GM11168 (cell line): ENCODE data around the gene MSRB1.

Source experiments
- in situ Hi-C: fragments of 300-500 bp; cut with MboI; formaldehyde crosslinking; loops from one replicate; pipeline ENCODE4 v1.12.0; 2022; ENCODE audit warnings: low sequenced_read_pairs; ENCODE audit not compliant: unreplicated experiment

The MSRB1 gene

GRCh38 chr16:1919327-1919998, 23.5 kb downstream of the MSRB1 start:
- in situ Hi-C loops = no loop called here

GRCh38 chr16:1918351-1919326, 24.4 kb downstream of the MSRB1 start, which contains the start of gene HS3ST6:
TSS of gene HS3ST6 (minus strand) at chr16:1918415. CDS start at chr16:1918323, 92 bp downstream.
- in situ Hi-C loops = no loop called here

GRCh38 chr16:1917665-1918350, 25.2 kb downstream of the MSRB1 start:
- in situ Hi-C loops = no loop called here

- in situ Hi-C loops = no loop called here
Measured at GRCh38 chr16:1917056-1917664, 25.8 kb downstream of the MSRB1 start.

GRCh38 chr16:1916640-1916990, 26.4 kb downstream of the MSRB1 start:
- in situ Hi-C loops = no loop called here

GRCh38 chr16:1915732-1916639, 27.0 kb downstream of the MSRB1 start:
- in situ Hi-C loops = no loop called here

GRCh38 chr16:1914988-1915387, 28.0 kb downstream of the MSRB1 start:
- in situ Hi-C loops = no loop called here

- in situ Hi-C loops = no loop called here
Measured at GRCh38 chr16:1914084-1914608, 28.9 kb downstream of the MSRB1 start.

- in situ Hi-C loops = no loop called here
Measured at GRCh38 chr16:1913327-1914083, 29.5 kb downstream of the MSRB1 start.

- in situ Hi-C loops = no loop called here
Measured at GRCh38 chr16:1912215-1912543, 30.8 kb downstream of the MSRB1 start.

GRCh38 chr16:1911467-1912214, 31.4 kb downstream of the MSRB1 start:
- in situ Hi-C loops = no loop called here

- in situ Hi-C loops = no loop called here
Measured at GRCh38 chr16:1909561-1910231, 33.3 kb downstream of the MSRB1 start.

- in situ Hi-C loops = no loop called here
Measured at GRCh38 chr16:1908983-1909382, 34.0 kb downstream of the MSRB1 start.

- in situ Hi-C loops = no loop called here
Measured at GRCh38 chr16:1908184-1908583, 34.8 kb downstream of the MSRB1 start.

- in situ Hi-C loops = no loop called here
Measured at GRCh38 chr16:1907226-1907860, 35.7 kb downstream of the MSRB1 start.

- in situ Hi-C loops = no loop called here
Measured at GRCh38 chr16:1906846-1907165, 36.2 kb downstream of the MSRB1 start.
